Epithelial cell of proximal tubule (primary cell): ENCODE data around the gene KARS1. TPM values are rescaled to one million over a fixed set of nuclear protein-coding genes. Genes with fewer than 3 reads are reported as not detected.

ENCODE experiments used
- DNase-seq: peaks from one replicate; pipeline ENCODE4 v3.0.0-alpha.2; 2011; ENCODE audit warnings: low read depth
- H3K4me3 ChIP-seq: 2 replicates; pipeline ENCODE4 v1.5.1; 2011; ENCODE audit warnings: low read depth, mild to moderate bottlenecking, low read length
- total RNA-seq: library from RNA; depleted of rRNA; stranded (reverse); fragments of >200 nt; gene quantifications from 2 replicates; pipeline ENCODE4 v1.2.3, GENCODE V29; 2015
- TF ChIP-seq, protein P1 (sequence below): conservative IDR thresholded peaks from 2 replicates; pipeline ENCODE4 v1.5.1; 2012; ENCODE audit warnings: low read depth, mild to moderate bottlenecking, low read length

KARS1 gene
- total RNA-seq, 1 donor from 2014 or later = 180 TPM

- H3K4me3 ChIP-seq = no peak overlapping the region
- DNase-seq = no peak
- TF ChIP-seq, protein P1, sequence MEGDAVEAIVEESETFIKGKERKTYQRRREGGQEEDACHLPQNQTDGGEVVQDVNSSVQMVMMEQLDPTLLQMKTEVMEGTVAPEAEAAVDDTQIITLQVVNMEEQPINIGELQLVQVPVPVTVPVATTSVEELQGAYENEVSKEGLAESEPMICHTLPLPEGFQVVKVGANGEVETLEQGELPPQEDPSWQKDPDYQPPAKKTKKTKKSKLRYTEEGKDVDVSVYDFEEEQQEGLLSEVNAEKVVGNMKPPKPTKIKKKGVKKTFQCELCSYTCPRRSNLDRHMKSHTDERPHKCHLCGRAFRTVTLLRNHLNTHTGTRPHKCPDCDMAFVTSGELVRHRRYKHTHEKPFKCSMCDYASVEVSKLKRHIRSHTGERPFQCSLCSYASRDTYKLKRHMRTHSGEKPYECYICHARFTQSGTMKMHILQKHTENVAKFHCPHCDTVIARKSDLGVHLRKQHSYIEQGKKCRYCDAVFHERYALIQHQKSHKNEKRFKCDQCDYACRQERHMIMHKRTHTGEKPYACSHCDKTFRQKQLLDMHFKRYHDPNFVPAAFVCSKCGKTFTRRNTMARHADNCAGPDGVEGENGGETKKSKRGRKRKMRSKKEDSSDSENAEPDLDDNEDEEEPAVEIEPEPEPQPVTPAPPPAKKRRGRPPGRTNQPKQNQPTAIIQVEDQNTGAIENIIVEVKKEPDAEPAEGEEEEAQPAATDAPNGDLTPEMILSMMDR = peak; percentile 23
Measured at GRCh38 chr16:75644240-75645012, 3.0 kb downstream of the KARS1 start.

- no peak for DNase-seq
- no peak overlapping the region for H3K4me3 ChIP-seq
- TF ChIP-seq, protein P1 = no peak
Measured at GRCh38 chr16:75640598-75640997, 6.9 kb downstream of the KARS1 start.

GRCh38 chr16:75635036-75635435 is 12.4 kb downstream of the KARS1 start:
- no peak for DNase-seq
- no peak overlapping the region for H3K4me3 ChIP-seq
- TF ChIP-seq, protein P1 = no peak

DNA sequence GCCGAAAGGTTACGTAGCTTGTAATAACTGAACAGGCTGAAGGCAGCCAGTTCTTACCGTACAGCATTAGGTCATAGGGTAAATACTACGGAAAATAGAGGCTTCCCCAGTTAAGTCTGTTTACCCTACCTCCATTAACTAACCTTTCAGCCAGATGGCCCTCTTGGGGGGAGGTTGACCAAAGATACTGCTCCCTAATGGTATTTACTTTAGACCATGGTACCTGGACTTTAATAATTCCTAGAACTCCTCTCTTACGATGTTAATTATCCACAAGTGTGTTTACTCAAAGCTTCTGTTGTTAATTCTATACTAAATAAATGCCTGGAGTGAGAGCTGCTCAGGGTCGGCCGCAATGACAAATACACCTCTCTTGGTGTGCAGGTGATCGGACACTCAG is 14.6 kb downstream of the KARS1 start:
- no peak overlapping the region for H3K4me3 ChIP-seq
- TF ChIP-seq, protein P1 = no peak
- no peak for DNase-seq

DNA sequence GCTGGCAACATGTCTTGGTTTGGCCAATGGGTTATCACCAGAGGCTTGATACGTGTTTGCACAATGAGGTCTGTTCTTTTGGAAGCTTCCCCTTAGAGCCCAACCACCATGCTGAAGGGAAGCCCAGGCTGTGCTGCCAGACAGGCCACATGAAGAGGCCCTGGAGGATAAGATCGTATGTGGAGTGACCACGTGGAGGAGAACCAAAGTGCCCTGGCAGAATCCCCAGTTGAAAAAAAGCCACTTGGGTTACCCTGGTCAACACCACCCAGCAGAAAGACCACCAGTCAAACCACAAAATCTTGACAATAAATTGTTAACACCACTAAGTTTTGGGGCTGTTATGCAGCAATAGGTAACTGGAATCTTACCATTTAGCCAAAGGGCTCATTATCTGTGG is 17.4 kb downstream of the KARS1 start:
- TF ChIP-seq, protein P1 = no peak
- DNase-seq = no peak
- H3K4me3 ChIP-seq = no peak overlapping the region

DNA sequence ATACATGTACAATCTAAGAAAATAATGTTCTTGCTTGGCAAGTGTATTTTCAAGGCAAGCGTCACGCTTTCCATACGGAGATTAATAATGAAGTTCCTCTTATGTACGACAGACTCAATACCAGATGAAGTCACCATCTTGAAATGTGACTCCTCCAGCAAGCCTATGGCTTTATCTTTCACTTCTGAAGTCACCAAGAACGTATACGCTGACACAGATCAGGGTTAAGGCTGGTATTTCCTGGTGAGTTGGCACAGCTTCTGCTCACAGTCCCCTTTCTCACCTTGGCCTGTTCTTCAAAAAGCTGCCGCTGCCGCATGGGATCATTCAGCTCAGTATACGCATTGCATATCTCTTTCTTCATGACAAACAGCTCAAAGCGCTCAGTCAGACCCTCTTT is 18.3 kb downstream of the KARS1 start:
- DNase-seq = no peak
- TF ChIP-seq, protein P1 = no peak
- no peak overlapping the region for H3K4me3 ChIP-seq

DNA sequence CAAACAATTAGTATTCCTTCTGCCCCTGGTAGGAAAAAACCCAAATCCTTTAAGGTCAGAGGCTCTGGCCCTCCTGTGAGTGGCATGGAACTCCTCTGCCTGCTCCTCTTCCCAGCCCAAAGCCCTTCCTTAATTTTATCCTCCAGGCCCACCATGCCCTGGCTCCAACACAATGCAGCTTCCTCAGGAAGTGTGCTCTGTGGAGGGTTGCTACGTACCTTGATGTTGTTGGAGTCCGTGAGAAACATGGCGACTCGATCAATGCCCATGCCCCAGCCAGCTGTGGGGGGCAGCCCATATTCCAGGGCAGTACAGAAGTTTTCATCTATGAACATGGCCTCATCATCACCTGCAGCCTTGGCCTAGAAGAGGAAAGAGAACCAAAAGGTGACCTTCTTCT is 19.1 kb downstream of the KARS1 start:
- no peak for DNase-seq
- no peak overlapping the region for H3K4me3 ChIP-seq
- TF ChIP-seq, protein P1 = no peak
